NT2/D1 (cell line): ENCODE measurements around the gene CD180.

Experiments used
- DNase-seq: peaks from one replicate; pipeline ENCODE4 v3.0.0-alpha.2; 2011; ENCODE audit warnings: low read depth, low spot score
- H3K27me3 ChIP-seq: 2 replicates; pipeline ENCODE4 v1.6.0; 2011; ENCODE audit warnings: mild to moderate bottlenecking; ENCODE audit not compliant: insufficient read length, insufficient read depth
- H3K36me3 ChIP-seq: 2 replicates; pipeline ENCODE4 v1.6.1; 2011; ENCODE audit warnings: mild to moderate bottlenecking, low read length, mixed read lengths; ENCODE audit not compliant: insufficient read depth, insufficient read length
- H3K4me1 ChIP-seq: 2 replicates; pipeline ENCODE4 v1.5.1; 2011; ENCODE audit not compliant: insufficient read depth, insufficient read length
- H3K4me3 ChIP-seq: 2 replicates; pipeline ENCODE4 v1.5.1; 2011; ENCODE audit warnings: low read depth; ENCODE audit not compliant: insufficient read length
- H3K9ac ChIP-seq: 2 replicates; pipeline ENCODE4 v1.6.0; 2011; ENCODE audit warnings: low read depth; ENCODE audit not compliant: insufficient read length
- H3K9me3 ChIP-seq: 2 replicates; pipeline ENCODE4 v1.5.1; 2011; ENCODE audit warnings: mild to moderate bottlenecking, low read length; ENCODE audit not compliant: insufficient read depth
- SUZ12 ChIP-seq: IDR thresholded peaks from 2 replicates; pipeline ENCODE4 v1.6.1; 2011; ENCODE audit not compliant: insufficient read length, insufficient read depth; ENCODE audit errors: extremely low read depth
- YY1 ChIP-seq: IDR thresholded peaks from 2 replicates; pipeline ENCODE4 v1.6.1; 2011; ENCODE audit not compliant: insufficient read length, insufficient read depth
- ZNF274 ChIP-seq: IDR thresholded peaks from 2 replicates; pipeline ENCODE4 v1.6.1; 2011; ENCODE audit warnings: mild to moderate bottlenecking, low read depth, low read length

Gene CD180

DNA sequence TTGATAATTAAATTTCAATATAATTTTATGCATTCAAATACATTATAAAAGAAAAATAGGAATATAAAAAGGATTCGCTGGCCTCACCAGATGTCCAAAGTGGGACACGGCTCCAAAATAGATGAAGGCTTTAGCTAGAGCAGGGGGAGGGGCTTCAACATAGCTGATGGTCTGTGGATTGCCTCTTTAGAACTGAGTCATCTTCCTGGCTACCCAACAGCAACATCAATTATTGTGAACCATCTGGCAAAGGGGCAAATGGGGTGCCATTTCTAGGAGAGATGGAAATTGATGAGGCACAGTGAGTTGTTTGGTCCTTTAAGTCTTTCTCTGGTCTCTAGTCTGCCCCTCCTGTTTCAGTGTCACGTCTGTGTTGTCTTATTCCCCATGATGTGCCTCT, 44.2 kb upstream of the CD180 start:
- H3K4me1 ChIP-seq: no peaks in the 10 kb centered on the region
- H3K36me3 ChIP-seq: no peaks in the 10 kb centered on the region
- no peak for DNase-seq
- no peaks in the 10 kb centered on the region for H3K27me3 ChIP-seq
- H3K9me3 ChIP-seq: no peaks in the 10 kb centered on the region
- no peak overlapping the region for H3K9ac ChIP-seq
- TF ChIP-seq SUZ12: no peak
- TF ChIP-seq ZNF274: no peak
- TF ChIP-seq YY1: no peak
- H3K4me3 ChIP-seq: no peak overlapping the region

DNA sequence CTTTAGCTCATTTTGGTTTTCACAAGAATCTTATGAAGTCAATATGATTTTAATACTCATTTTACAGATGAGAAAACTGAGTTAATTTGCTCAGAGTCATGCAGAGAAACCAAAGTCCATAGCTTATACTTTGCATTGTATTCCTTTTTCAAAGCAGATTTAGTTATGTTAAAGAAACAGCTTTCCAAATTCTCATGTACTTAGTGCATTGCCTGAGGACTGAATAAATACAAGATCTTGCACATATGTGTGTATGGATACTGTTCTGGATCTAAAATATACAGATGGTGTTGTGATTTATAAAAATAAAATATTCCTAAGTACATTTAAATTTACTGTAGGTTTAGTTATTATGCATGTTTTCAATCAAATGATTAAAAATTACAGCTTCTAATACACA, 43.5 kb upstream of the CD180 start:
- DNase-seq: no peak
- Histone ChIP-seq H3K9me3 (no peaks in the 10 kb centered on the region), H3K27me3 (no peaks in the 10 kb centered on the region), H3K4me3 (no peak overlapping the region), H3K36me3 (no peaks in the 10 kb centered on the region), H3K9ac (no peak overlapping the region), H3K4me1 (no peaks in the 10 kb centered on the region)
- no peak for TF ChIP-seq SUZ12
- TF ChIP-seq YY1: no peak
- no peak for TF ChIP-seq ZNF274

DNA sequence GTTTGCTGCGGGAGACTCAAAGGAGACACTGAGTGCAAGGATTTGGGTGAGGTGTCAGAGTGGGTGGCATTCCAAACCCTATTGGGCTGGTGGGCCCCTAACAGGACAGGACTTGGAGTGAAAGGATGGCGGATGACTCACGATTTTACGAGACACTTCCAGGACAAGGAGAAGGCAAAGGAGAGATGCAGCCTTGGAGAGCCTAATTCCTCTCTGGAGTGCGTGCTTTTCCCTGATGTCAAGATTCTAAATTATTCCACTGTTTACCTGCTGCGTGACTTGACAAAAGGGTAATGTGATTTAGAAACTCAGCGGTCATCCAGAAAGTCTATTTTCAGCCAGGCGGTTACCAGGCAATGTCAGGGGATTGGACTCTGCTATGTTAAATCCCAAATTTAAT, 41.6 kb upstream of the CD180 start:
- no peak for DNase-seq
- no peaks in the 10 kb centered on the region for H3K27me3 ChIP-seq
- TF ChIP-seq YY1: no peak
- no peak for TF ChIP-seq ZNF274
- TF ChIP-seq SUZ12: no peak
- no peaks in the 10 kb centered on the region for H3K9me3 ChIP-seq
- no peak overlapping the region for H3K9ac ChIP-seq
- no peaks in the 10 kb centered on the region for H3K36me3 ChIP-seq
- no peaks in the 10 kb centered on the region for H3K4me1 ChIP-seq
- H3K4me3 ChIP-seq: no peak overlapping the region

DNA sequence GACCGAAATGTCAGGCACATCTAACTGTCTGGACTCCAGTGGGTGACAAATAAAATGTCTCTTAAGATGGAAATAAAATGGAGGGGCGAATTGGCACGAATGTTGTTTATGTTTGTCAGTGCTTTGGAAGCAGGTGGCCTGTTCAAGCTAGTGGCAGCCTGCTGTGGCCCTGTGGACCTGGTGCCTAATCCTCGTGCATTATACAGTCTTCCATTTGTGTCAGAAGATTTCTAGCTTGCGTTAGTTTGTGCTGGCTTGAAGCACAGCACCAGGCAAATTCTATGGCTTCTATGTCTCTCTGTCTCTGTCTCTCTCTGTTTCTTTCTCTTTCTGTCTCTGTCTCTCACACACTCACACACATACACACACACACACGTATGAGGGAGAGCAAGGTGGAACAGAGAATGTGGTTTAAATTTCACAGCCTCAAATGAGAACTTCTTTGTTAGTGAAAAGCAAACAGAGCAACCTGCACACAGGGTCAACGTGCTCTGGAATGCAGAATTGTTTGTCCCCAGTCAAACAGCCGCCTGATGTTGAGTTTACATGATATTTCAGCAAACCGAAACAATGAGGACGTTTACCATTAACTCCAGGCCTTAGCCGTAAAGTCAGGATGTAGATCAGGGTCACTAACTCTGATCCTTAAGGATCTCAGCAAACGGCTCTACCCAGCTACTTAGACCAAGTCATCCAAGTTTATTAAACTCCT, 39.0 kb upstream of the CD180 start:
- no peak for DNase-seq
- Histone ChIP-seq H3K4me3 (no peak overlapping the region), H3K9me3 (0 out of 2 replicates have a peak, but pooled peaks cover under 1% of the 10 kb centered on the region), H3K27me3 (no peaks in the 10 kb centered on the region), H3K9ac (no peak overlapping the region), H3K36me3 (no peaks in the 10 kb centered on the region), H3K4me1 (no peaks in the 10 kb centered on the region)
- no peak for TF ChIP-seq SUZ12
- no peak for TF ChIP-seq ZNF274
- no peak for TF ChIP-seq YY1

DNA sequence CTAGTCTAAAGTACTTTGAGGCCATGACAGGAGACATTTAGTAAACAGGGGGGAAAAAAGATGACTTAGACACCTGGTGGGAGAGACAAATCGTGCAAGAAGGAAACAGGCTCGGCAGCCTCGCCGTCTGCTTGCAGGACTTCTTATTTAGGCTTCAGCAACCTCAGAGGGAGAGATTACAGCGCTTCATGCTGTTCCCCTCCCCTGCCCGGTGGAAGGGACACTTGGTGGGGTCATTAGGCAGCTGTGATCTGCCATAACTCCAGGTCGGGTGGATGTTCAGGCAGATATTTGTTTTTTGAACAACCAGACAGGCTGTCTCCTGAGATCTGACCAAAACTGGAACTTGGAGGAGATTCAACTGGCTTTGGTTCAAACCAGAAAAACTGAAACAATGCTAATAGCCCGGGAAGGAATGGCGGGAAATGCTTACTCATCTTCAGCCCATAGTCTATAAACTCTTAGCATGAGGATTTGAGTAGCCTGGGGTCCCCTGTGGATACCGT, 38.1 kb upstream of the CD180 start:
- Histone ChIP-seq H3K4me1 (no peaks in the 10 kb centered on the region), H3K9me3 (peaks cover 8% of the 10 kb centered on the region; the same call in 1 of the 2 replicates), H3K9ac (no peak overlapping the region), H3K27me3 (no peaks in the 10 kb centered on the region), H3K4me3 (no peak overlapping the region), H3K36me3 (no peaks in the 10 kb centered on the region)
- TF ChIP-seq ZNF274: no peak
- TF ChIP-seq SUZ12: no peak
- no peak for TF ChIP-seq YY1
- DNase-seq: no peak

DNA sequence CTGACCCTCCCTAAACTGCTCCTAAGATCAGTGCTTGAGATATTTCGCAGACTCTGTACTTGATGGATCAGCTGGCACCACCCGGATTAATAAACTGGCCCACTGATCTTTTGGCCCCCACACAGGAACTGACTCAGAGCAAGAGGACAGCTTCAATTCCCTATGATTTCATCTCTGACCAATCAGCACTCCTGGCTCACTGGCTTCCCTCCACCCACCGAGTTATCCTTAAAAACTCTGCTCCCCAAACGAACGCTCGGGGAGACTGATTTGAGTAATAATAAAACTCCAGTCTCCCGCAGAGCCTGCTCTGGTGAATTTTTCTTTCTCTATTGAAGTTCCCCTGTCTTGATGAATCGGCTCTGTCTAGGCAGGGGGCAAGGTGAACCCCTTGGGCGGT, 36.5 kb upstream of the CD180 start:
- no peak for DNase-seq
- H3K9me3 ChIP-seq: peaks cover 8% of the 10 kb centered on the region; the same call in 1 of the 2 replicates
- no peak for TF ChIP-seq ZNF274
- TF ChIP-seq YY1: no peak
- no peak for TF ChIP-seq SUZ12
- H3K27me3 ChIP-seq: no peaks in the 10 kb centered on the region
- no peak overlapping the region for H3K4me3 ChIP-seq
- no peak overlapping the region for H3K9ac ChIP-seq
- H3K4me1 ChIP-seq: no peaks in the 10 kb centered on the region
- no peaks in the 10 kb centered on the region for H3K36me3 ChIP-seq

DNA sequence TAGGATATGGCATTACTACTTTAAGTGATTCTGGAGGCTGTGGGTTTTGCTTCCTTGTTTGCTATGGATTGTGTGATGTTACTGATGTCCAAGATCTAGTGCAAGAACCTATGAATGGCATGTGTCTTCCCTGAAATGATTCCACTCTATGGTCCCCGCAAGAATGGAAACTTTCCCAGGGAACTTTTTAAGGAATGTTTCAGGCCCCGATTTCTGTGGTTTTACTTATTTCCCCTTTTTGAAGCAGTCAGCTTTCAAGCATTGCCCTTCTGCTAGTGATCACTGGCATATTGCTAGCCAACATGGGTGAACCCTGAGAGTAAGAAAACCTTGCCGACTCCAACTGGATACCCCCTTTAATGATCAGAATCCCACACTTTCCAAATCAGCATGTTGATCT, 26.6 kb upstream of the CD180 start:
- no peaks in the 10 kb centered on the region for H3K36me3 ChIP-seq
- no peak for TF ChIP-seq YY1
- no peak for TF ChIP-seq SUZ12
- TF ChIP-seq ZNF274: no peak
- no peak overlapping the region for H3K4me3 ChIP-seq
- no peak for DNase-seq
- H3K27me3 ChIP-seq: no peaks in the 10 kb centered on the region
- no peak overlapping the region for H3K9ac ChIP-seq
- no peaks in the 10 kb centered on the region for H3K9me3 ChIP-seq
- no peaks in the 10 kb centered on the region for H3K4me1 ChIP-seq
